GM12865 (cell line): Measurements from ENCODE around the gene SMIM1.

ENCODE experiments used
- DNase-seq: peaks from one replicate; pipeline ENCODE4 v3.0.0; 2010; ENCODE audit warnings: low read depth
- H3K4me3 ChIP-seq: 2 replicates; pipeline ENCODE4 v1.5.1; 2011; ENCODE audit warnings: mild to moderate bottlenecking, low read depth, low read length, control low read depth
- TF ChIP-seq, protein P1 (sequence below): IDR thresholded peaks from 2 replicates; pipeline ENCODE4 v1.5.1; 2011; ENCODE audit warnings: low read length, control low read depth, low read depth, inconsistent platforms; ENCODE audit not compliant: insufficient read depth; ENCODE audit errors: missing control alignments

SMIM1 gene

DNA sequence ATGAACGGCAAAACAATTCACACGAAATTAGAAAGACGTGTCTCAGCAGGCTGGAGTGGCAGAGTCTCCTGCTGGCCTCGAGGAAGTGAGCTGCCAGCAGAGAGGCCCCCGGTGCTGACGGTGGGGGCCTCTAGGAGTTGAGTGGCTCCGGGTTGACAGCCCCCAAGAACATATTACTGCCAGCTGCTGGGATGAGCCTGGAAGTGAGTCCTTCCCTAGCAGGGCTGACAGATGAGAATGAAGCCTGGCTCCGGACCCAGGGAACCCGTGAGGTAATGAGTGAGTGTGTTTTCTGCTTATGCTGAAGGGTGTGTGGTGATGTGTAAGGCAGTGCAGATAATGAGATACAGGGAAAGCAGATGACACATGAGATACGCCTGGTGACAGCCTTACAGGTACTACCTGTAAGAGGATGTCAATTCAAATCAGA lies 47.2 kb downstream of the SMIM1 start:
- H3K4me3 ChIP-seq, result no peak overlapping the region
- no peak for DNase-seq
- TF ChIP-seq, protein P1, sequence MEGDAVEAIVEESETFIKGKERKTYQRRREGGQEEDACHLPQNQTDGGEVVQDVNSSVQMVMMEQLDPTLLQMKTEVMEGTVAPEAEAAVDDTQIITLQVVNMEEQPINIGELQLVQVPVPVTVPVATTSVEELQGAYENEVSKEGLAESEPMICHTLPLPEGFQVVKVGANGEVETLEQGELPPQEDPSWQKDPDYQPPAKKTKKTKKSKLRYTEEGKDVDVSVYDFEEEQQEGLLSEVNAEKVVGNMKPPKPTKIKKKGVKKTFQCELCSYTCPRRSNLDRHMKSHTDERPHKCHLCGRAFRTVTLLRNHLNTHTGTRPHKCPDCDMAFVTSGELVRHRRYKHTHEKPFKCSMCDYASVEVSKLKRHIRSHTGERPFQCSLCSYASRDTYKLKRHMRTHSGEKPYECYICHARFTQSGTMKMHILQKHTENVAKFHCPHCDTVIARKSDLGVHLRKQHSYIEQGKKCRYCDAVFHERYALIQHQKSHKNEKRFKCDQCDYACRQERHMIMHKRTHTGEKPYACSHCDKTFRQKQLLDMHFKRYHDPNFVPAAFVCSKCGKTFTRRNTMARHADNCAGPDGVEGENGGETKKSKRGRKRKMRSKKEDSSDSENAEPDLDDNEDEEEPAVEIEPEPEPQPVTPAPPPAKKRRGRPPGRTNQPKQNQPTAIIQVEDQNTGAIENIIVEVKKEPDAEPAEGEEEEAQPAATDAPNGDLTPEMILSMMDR, result no peak

DNA sequence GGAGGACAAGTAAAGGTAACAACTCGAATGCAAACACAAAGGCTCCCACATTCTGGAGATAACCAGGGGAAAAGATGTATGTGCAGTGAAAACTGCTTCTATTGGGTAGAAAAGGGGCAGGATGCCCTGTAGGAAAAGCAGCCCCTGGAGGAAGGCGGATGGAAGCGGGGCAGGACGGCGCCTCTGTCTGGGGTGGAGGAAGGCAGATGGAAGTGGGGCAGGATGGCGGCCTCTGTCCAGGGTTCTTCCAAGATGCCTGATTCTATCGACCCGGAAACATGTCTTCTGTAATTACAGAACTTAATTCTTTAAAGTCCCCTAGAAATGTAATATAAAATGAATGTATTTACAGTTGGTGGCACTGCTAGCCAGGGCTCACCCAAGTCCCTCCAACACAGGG lies 47.8 kb downstream of the SMIM1 start:
- H3K4me3 ChIP-seq, result no peak overlapping the region
- no peak for DNase-seq
- TF ChIP-seq, protein P1, result no peak

DNA sequence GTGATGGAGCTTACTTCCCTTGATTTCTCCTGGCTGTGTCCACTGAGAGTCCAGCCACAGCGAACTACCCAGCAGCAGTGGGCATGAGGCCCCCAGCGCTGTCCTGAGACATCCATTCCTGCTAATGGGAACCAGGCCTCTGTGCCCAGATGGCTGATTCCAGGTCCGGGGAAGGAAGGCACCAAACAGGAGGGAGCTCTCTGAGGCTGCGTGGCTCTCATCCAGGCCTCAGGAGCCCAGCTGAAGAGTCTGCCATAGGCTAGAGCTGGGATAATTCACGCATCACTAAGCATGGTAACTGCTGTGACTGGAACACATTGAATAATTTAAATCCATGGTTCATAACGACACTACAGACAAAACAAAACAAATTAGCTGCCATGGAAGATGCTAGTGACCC lies 48.5 kb downstream of the SMIM1 start:
- TF ChIP-seq, protein P1, result no peak
- H3K4me3 ChIP-seq, result no peak overlapping the region
- no peak for DNase-seq

DNA sequence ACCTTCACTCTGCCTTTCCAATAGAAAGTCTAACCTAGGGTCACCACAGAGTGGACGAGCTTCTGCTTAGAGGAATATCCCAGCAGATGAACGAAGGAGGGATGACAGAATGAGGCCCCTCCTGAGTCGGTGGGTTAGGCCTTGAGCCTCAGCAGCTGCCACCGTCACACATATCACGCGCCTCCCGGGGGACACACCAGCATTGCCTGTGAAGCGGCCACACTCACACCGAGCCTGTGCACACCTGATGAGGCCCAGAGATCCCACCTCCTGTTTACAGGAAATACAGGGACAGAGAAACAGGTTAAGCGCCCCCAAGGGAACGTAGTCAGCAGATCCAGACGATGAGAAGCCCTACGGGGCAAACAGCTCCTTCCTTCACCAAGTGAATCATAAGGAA lies 48.9 kb downstream of the SMIM1 start:
- TF ChIP-seq, protein P1, result no peak
- no peak for DNase-seq
- H3K4me3 ChIP-seq, result no peak overlapping the region

DNA sequence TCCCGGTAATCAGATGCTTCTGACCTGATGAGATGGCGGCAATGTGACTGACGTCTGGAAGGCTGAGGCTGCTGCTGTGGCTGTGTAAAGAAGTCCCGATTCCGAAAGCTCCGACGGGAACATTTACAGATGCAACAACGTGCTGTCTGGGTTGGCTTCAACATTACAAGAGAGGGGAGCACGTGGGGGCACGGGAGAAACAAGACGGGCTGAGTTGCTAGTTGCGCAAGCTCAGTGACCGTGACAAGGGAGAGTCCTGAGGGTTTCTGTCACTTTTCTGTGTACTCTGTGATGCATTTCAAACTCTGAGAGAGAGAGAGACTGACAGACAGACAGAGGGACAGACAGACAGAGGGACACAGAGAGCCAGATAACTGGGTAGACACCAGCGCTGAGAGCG lies 49.4 kb downstream of the SMIM1 start:
- DNase-seq, result no peak
- TF ChIP-seq, protein P1, result no peak
- no peak overlapping the region for H3K4me3 ChIP-seq

DNA sequence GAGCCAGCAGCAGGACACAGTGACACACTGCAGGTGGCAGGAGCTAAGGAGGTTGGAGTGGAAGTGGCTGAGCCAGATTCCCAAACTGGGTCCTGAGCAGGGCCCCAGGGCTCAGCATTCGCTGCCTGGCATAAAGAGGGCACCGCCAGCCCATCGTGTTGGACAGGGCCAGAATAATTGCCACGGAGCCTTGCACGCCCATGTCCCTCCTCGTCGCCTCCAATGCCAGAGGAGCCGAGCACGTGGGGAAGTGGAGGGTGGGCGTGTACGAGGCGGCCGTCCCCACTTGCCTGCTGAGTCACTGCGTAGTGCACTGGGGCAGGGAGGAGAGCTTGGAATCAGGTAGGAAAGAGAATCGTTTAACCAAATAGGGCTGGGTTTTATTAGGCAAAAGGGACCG lies 49.9 kb downstream of the SMIM1 start:
- TF ChIP-seq, protein P1, result no peak
- H3K4me3 ChIP-seq, result no peak overlapping the region
- no peak for DNase-seq

DNA sequence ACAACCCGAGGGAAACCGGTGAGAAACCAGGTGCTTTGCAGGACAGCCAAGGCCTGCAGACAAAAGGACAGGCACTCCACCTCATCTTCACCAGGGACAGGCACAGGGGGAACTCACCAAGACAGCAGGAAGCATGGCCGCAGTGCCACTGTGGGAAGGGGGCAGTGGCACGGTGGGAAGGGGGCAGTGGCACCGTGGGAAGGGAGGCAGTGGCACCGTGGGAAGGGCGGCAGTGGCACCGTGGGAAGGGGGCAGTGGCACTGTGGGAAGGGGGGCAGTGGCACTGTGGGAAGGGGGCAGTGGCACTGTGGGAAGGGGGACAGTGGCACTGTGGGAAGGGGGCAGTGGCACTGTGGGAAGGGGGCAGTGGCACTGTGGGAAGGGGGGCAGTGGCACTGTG lies 52.1 kb downstream of the SMIM1 start:
- no peak overlapping the region for H3K4me3 ChIP-seq
- no peak for DNase-seq
- TF ChIP-seq, protein P1, result no peak
